A549 (cell line): ENCODE data around the gene GPR35.
"Not testable (repeated sequence)": the region's sequence is repeated elsewhere in the genome, so short reads cannot be mapped to it uniquely, and the experiment has no call there.

Experiments
- CTCF ChIP-seq: fragments of >200 bp; sonication (Bioruptor Twin); formaldehyde crosslinking; IDR thresholded peaks from 3 replicates; pipeline ENCODE4 v1.5.1; 2016
- HDAC2 ChIP-seq: fragments of 200-600 bp; sonication (generic); IDR thresholded peaks from 2 replicates; pipeline ENCODE4 v1.6.1; 2016

DNA sequence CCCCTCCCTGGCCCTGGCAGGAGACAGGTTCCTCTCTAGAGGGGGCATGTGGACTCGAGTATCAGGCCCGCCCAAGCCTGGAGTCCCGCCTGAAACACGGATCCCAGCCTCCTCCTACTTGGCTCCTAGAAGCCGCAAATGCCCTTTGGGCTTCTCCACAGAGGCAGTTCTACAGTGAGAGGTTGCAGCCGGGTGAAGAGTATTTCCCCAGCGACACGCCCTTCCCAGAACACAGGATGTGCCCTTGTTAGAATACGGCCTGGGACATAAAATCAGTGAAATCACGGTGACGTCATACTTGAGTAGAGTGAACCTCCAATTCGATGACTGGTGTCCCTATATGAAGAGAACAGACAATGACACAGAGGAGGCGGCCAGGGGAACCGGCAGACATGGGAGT is 52.8 kb downstream of the GPR35 start:
- TF ChIP-seq HDAC2, CTCF: not testable (repeated sequence)
